Measurements from ENCODE around the gene PEX3.

The PEX3 gene

DNA sequence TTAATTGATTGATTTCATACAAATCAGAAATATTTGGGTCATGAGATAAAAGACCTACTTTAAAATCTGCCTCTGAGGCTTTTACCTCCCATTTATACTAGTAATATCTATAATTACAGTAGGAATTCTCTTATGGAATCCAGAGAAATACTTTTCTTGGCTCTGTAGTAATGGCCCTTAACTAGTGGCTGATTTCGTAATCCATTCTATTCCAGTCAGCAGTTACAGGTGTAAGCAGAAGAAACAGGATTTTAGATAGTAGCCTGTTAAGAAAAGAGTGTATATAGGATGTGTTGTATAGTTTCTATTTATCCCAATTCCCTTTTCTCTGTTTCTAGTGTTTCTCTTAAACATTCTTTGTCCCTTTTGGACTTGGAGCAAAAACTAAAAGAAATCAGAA, 21.2 kb downstream of the PEX3 start:
- no peak overlapping the region for H2BK15ac ChIP-seq (ENCODE audit: low read length)
- H2AK5ac ChIP-seq (ENCODE audit: low read depth, low read length): no peak overlapping the region
- no peak overlapping the region for H4K8ac ChIP-seq (ENCODE audit: low read depth, low read length)
- H3K27me3 ChIP-seq (ENCODE audit: control insufficient read depth in 3 of 3, insufficient read depth in 3 of 3, low read depth in 1 of 3, low read length in 3 of 3): no peaks in the 10 kb centered on the region
- no peak overlapping the region for H2BK5ac ChIP-seq (ENCODE audit: low read length)
- no peak overlapping the region for H3K9ac ChIP-seq (ENCODE audit: low read depth, low read length, poor library complexity)
- no peak for DNase-seq (ENCODE audit: low spot score)
- no peaks in the 10 kb centered on the region for H3K9me3 ChIP-seq (replicated peaks in 1 of 2; ENCODE audit: control insufficient read depth in 2 of 2, insufficient read depth in 1 of 2, low read depth in 1 of 2, low read length in 2 of 2)
- no peak overlapping the region for H2AFZ ChIP-seq (ENCODE audit: low read length)
- H3K18ac ChIP-seq (ENCODE audit: low read length): no peak overlapping the region
- no peaks in the 10 kb centered on the region for H3K4me1 ChIP-seq (ENCODE audit: control insufficient read depth in 2 of 2, insufficient read depth in 1 of 2, low read depth in 1 of 2, low read length in 2 of 2)
- no peak overlapping the region for H3K27ac ChIP-seq (replicated peaks; ENCODE audit: low read length)
- H3K79me1 ChIP-seq (ENCODE audit: low read depth, low read length): no peaks in the 10 kb centered on the region
- no peak overlapping the region for H3K4ac ChIP-seq (ENCODE audit: low read length)
- no peak overlapping the region for H4K91ac ChIP-seq (ENCODE audit: low read depth, low read length, poor library complexity)
- peaks cover 2 to 43% of the 10 kb centered on the region in 2 donors for H3K36me3 ChIP-seq (replicated peaks in 1 of 2; ENCODE audit: control insufficient read depth in 2 of 2, insufficient read depth in 2 of 2, low read length in 2 of 2)
- H2BK120ac ChIP-seq (ENCODE audit: low read depth, low read length): no peak overlapping the region
- H3K14ac ChIP-seq (ENCODE audit: low read length): no peak overlapping the region
- H2BK12ac ChIP-seq (ENCODE audit: low read length): no peak overlapping the region
- H3K4me2 ChIP-seq (ENCODE audit: insufficient read depth, low read length, poor library complexity, severe bottlenecking): no peak overlapping the region
- no peak overlapping the region for H3K23ac ChIP-seq (ENCODE audit: low read depth, low read length, poor library complexity)
- no CpG with 5 or more reads among the region's 1 CpG for WGBS, 2 donors (ENCODE audit: extremely low coverage in 2 of 2, insufficient read length in 2 of 2, insufficient replicate concordance in 1 of 2)
- H3K4me3 ChIP-seq (ENCODE audit: low read length in 2 of 2): no peak overlapping the region

DNA sequence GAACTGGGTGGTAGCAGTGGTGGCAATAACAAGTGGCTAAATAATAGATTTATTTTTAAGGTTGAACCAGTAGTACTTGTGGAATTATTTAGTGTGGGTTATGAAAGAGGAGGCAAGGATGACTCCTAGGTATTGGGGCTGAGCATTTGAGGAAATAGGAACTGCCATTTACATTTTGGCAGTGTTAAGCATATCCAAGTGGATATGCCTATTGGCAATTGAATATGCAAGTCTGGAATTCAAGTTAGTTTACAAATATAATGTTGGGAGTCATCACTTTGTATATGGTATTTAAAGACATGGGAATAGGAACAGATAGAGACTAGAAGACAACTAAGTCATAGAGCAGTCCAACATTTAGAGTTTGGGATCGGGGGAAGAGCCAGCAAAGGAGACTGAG, 25.9 kb downstream of the PEX3 start:
- Histone ChIP-seq H2AFZ (ENCODE audit: low read length) (no peak overlapping the region), H3K27ac (replicated peaks; ENCODE audit: low read length) (no peak overlapping the region), H3K4me3 (ENCODE audit: low read length in 2 of 2) (no peak overlapping the region), H2BK120ac (ENCODE audit: low read depth, low read length) (no peak overlapping the region), H2BK12ac (ENCODE audit: low read length) (no peak overlapping the region), H2AK5ac (ENCODE audit: low read depth, low read length) (no peak overlapping the region), H3K4me1 (ENCODE audit: control insufficient read depth in 2 of 2, insufficient read depth in 1 of 2, low read depth in 1 of 2, low read length in 2 of 2) (no peaks in the 10 kb centered on the region), H3K9ac (ENCODE audit: low read depth, low read length, poor library complexity) (no peak overlapping the region), H3K4ac (ENCODE audit: low read length) (no peak overlapping the region), H3K18ac (ENCODE audit: low read length) (no peak overlapping the region), H3K27me3 (ENCODE audit: control insufficient read depth in 3 of 3, insufficient read depth in 3 of 3, low read depth in 1 of 3, low read length in 3 of 3) (no peaks in the 10 kb centered on the region), H3K79me1 (ENCODE audit: low read depth, low read length) (no peaks in the 10 kb centered on the region), H4K91ac (ENCODE audit: low read depth, low read length, poor library complexity) (no peak overlapping the region), H3K23ac (ENCODE audit: low read depth, low read length, poor library complexity) (no peak overlapping the region), H2BK5ac (ENCODE audit: low read length) (no peak overlapping the region), H3K36me3 (replicated peaks in 1 of 2; ENCODE audit: control insufficient read depth in 2 of 2, insufficient read depth in 2 of 2, low read length in 2 of 2) (peaks cover 0 to 45% of the 10 kb centered on the region in 2 donors), H3K4me2 (ENCODE audit: insufficient read depth, low read length, poor library complexity, severe bottlenecking) (no peak overlapping the region), H3K14ac (ENCODE audit: low read length) (no peak overlapping the region), H2BK15ac (ENCODE audit: low read length) (no peak overlapping the region), H3K9me3 (replicated peaks in 1 of 2; ENCODE audit: control insufficient read depth in 2 of 2, insufficient read depth in 1 of 2, low read depth in 1 of 2, low read length in 2 of 2) (no peaks in the 10 kb centered on the region), H4K8ac (ENCODE audit: low read depth, low read length) (no peak overlapping the region)
- no peak for DNase-seq (ENCODE audit: low spot score)
- WGBS, 2 donors (ENCODE audit: extremely low coverage in 2 of 2, insufficient read length in 2 of 2, insufficient replicate concordance in 1 of 2): no CpG with 5 or more reads among the region's 1 CpG

DNA sequence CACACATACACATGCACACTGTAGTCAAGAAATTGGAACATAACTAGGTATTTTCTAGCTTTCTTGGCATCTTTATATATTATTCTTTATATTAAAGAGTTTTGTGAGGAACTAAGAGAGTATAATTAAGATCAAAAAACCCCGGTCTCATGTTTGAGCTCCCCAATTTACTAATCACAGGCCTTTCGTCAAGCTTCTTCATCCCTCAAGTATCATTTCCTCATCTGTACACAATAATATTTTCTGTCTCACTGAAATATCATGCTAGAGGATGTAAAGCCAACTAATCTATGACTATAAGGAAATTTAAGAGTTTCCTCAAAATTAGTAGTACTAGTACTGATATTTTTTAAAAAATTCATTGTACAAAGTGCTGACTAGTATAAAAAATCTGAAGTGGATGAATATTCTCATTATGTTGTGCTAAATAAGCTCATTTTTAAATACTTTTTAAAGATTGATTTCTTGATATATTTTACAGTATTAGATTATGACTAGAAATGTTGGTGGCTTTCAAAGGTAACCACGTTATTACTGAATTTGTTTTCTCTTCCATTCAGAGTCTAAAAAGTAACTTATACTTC, 28.0 kb downstream of the PEX3 start:
- DNase-seq (ENCODE audit: low spot score): no peak
- Histone ChIP-seq H2BK120ac (ENCODE audit: low read depth, low read length) (no peak overlapping the region), H3K23ac (ENCODE audit: low read depth, low read length, poor library complexity) (no peak overlapping the region), H2BK12ac (ENCODE audit: low read length) (no peak overlapping the region), H2AK5ac (ENCODE audit: low read depth, low read length) (no peak overlapping the region), H4K91ac (ENCODE audit: low read depth, low read length, poor library complexity) (no peak overlapping the region), H2BK15ac (ENCODE audit: low read length) (no peak overlapping the region), H3K4me2 (ENCODE audit: insufficient read depth, low read length, poor library complexity, severe bottlenecking) (no peak overlapping the region), H3K18ac (ENCODE audit: low read length) (no peak overlapping the region), H4K8ac (ENCODE audit: low read depth, low read length) (no peak overlapping the region), H2AFZ (ENCODE audit: low read length) (no peak overlapping the region), H3K4me3 (ENCODE audit: low read length in 2 of 2) (no peak overlapping the region), H3K9me3 (replicated peaks in 1 of 2; ENCODE audit: control insufficient read depth in 2 of 2, insufficient read depth in 1 of 2, low read depth in 1 of 2, low read length in 2 of 2) (no peaks in the 10 kb centered on the region), H3K79me1 (ENCODE audit: low read depth, low read length) (no peaks in the 10 kb centered on the region), H3K9ac (ENCODE audit: low read depth, low read length, poor library complexity) (no peak overlapping the region), H3K4ac (ENCODE audit: low read length) (no peak overlapping the region), H3K27me3 (ENCODE audit: control insufficient read depth in 3 of 3, insufficient read depth in 3 of 3, low read depth in 1 of 3, low read length in 3 of 3) (no peaks in the 10 kb centered on the region), H3K4me1 (ENCODE audit: control insufficient read depth in 2 of 2, insufficient read depth in 1 of 2, low read depth in 1 of 2, low read length in 2 of 2) (no peaks in the 10 kb centered on the region), H3K27ac (replicated peaks; ENCODE audit: low read length) (no peak overlapping the region), H2BK5ac (ENCODE audit: low read length) (no peak overlapping the region), H3K14ac (ENCODE audit: low read length) (no peak overlapping the region), H3K36me3 (replicated peaks in 1 of 2; ENCODE audit: control insufficient read depth in 2 of 2, insufficient read depth in 2 of 2, low read length in 2 of 2) (peaks cover 0 to 25% of the 10 kb centered on the region in 2 donors)
- WGBS, 2 donors (ENCODE audit: extremely low coverage in 2 of 2, insufficient read length in 2 of 2, insufficient replicate concordance in 1 of 2): no CpG with 5 or more reads among the region's 3 CpGs

DNA sequence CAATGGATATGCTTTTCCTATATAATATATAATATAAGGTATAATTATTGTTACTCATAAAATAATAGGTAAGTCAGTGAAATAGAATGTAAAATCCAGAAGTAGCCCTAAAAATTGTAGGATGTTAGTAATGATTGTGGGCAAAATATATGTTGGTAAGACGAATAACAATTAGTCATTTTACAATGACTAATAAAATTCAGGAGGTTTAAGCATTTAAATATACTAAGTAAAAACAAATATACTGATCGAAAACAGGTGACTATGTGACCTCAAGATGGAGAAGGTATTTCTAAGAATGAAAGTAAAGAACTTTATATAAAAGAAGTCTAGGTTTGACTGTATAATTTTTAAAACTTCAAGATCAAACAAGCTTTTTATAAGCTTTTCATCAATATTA, 32.0 kb downstream of the PEX3 start:
- Histone ChIP-seq H2BK12ac (ENCODE audit: low read length) (no peak overlapping the region), H4K8ac (ENCODE audit: low read depth, low read length) (no peak overlapping the region), H3K27me3 (ENCODE audit: control insufficient read depth in 3 of 3, insufficient read depth in 3 of 3, low read depth in 1 of 3, low read length in 3 of 3) (no peaks in the 10 kb centered on the region), H2AK5ac (ENCODE audit: low read depth, low read length) (no peak overlapping the region), H2BK5ac (ENCODE audit: low read length) (no peak overlapping the region), H3K9me3 (replicated peaks in 1 of 2; ENCODE audit: control insufficient read depth in 2 of 2, insufficient read depth in 1 of 2, low read depth in 1 of 2, low read length in 2 of 2) (no peaks in the 10 kb centered on the region), H3K14ac (ENCODE audit: low read length) (no peak overlapping the region), H3K9ac (ENCODE audit: low read depth, low read length, poor library complexity) (no peak overlapping the region), H4K91ac (ENCODE audit: low read depth, low read length, poor library complexity) (no peak overlapping the region), H3K4ac (ENCODE audit: low read length) (no peak overlapping the region), H3K23ac (ENCODE audit: low read depth, low read length, poor library complexity) (no peak overlapping the region), H2AFZ (ENCODE audit: low read length) (no peak overlapping the region), H3K4me3 (ENCODE audit: low read length in 2 of 2) (no peak overlapping the region), H3K18ac (ENCODE audit: low read length) (no peak overlapping the region), H3K27ac (replicated peaks; ENCODE audit: low read length) (no peak overlapping the region), H2BK15ac (ENCODE audit: low read length) (no peak overlapping the region), H3K4me2 (ENCODE audit: insufficient read depth, low read length, poor library complexity, severe bottlenecking) (no peak overlapping the region), H3K4me1 (ENCODE audit: control insufficient read depth in 2 of 2, insufficient read depth in 1 of 2, low read depth in 1 of 2, low read length in 2 of 2) (no peaks in the 10 kb centered on the region), H2BK120ac (ENCODE audit: low read depth, low read length) (no peak overlapping the region), H3K79me1 (ENCODE audit: low read depth, low read length) (no peaks in the 10 kb centered on the region), H3K36me3 (replicated peaks in 1 of 2; ENCODE audit: control insufficient read depth in 2 of 2, insufficient read depth in 2 of 2, low read length in 2 of 2) (peaks cover 0 to 10% of the 10 kb centered on the region in 2 donors)
- DNase-seq (ENCODE audit: low spot score): no peak
- no CpG with 5 or more reads among the region's 2 CpGs for WGBS, 2 donors (ENCODE audit: extremely low coverage in 2 of 2, insufficient read length in 2 of 2, insufficient replicate concordance in 1 of 2)

All from neuronal stem cell (in vitro differentiated cells).